HL-60 (cell line): ENCODE measurements around the gene JAM2.

ENCODE experiments used
- CTCF ChIP-seq: IDR thresholded peaks from one replicate; pipeline ENCODE4 v1.5.1; 2011; ENCODE audit warnings: low read length, control low read depth, inconsistent platforms; ENCODE audit not compliant: insufficient read depth
- GABPA ChIP-seq: IDR thresholded peaks from 2 replicates; pipeline ENCODE4 v1.6.1; 2012; ENCODE audit warnings: low read depth
- POLR2AphosphoS5 ChIP-seq: IDR thresholded peaks from 2 replicates; pipeline ENCODE4 v1.6.1; 2012; ENCODE audit warnings: low read depth
- REST ChIP-seq: IDR thresholded peaks from 2 replicates; pipeline ENCODE4 v1.6.1; 2012; ENCODE audit warnings: low read depth; ENCODE audit not compliant: insufficient replicate concordance

- TF ChIP-seq GABPA = no peak
- TF ChIP-seq CTCF = no peak
- TF ChIP-seq POLR2AphosphoS5 = no peak
- TF ChIP-seq REST = no peak
Observed at GRCh38 chr21:25676451-25676850, 37.4 kb downstream of the JAM2 start.
